H54 (cell line): ENCODE results near the gene OIP5.
"Not testable (repeated sequence)": the region's sequence is repeated elsewhere in the genome, so short reads cannot be mapped to it uniquely, and the experiment has no call there.

ENCODE experiments used
- DNase-seq: peaks from one replicate; pipeline ENCODE4 v3.0.0; 2011; ENCODE audit warnings: low spot score, mixed read lengths; ENCODE audit not compliant: insufficient read length
- FAIRE-seq: peaks from 3 replicates; lab custom pipeline; 2011; peaks lifted over from hg19 to GRCh38; lab: Jason Lieb, UNC
- POLR2A ChIP-seq: IDR thresholded peaks from 2 replicates; pipeline ENCODE4 v1.6.1; 2011; ENCODE audit warnings: low read depth, mild to moderate bottlenecking, low read length

OIP5 gene

DNA sequence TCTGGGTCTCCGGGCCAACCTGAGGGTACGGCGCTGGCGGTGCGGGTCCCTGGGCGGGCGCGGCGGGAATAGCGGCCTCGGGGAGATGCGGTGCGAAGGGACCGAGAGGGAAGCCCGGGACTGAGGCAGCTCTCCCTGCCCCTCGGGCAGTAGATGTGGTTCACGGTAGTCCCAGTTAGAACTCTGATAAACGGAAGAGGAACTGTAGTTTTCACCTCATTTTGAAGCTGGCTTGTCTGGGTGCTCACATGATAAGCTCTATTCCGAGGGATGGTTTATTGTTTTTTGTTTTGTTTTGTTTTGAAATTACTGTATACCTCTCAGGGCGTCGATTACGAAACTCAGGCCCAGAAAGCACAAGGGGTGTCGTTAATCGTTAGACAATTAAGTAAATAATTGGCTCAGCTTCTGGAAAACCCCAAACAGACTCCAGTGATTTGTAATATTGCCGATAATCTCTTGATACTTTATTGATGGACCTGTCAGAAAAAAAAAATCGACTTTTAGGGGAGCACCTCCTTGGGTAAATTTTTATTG, 703 bp upstream of the OIP5 start:
- no peak for DNase-seq
- no peak for TF ChIP-seq POLR2A
- FAIRE-seq = no peak

DNA sequence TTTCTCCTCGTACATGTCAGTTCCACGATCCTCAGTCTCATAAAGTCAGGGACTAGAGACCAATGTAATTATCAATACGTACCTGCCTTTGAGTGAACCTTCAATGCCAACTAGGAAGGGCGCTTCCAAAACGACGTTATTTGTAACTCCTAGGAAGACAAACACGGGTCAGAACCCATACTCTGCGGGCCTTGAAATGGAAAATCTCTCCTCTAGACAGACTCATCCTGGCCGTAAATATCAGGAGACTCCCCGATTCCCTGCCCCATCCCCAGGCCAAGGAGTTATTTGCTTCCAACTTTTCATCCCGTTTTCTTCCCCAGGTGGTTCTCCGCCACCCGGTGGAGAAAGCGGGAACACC, 578 bp downstream of the OIP5 start:
- DNase-seq (no peak), FAIRE-seq (no peak)
- TF ChIP-seq POLR2A = no peak

GRCh38 chr15:41331281-41331680, 1.1 kb downstream of the OIP5 start:
- FAIRE-seq (no peak), DNase-seq (no peak)
- no peak for TF ChIP-seq POLR2A

DNA sequence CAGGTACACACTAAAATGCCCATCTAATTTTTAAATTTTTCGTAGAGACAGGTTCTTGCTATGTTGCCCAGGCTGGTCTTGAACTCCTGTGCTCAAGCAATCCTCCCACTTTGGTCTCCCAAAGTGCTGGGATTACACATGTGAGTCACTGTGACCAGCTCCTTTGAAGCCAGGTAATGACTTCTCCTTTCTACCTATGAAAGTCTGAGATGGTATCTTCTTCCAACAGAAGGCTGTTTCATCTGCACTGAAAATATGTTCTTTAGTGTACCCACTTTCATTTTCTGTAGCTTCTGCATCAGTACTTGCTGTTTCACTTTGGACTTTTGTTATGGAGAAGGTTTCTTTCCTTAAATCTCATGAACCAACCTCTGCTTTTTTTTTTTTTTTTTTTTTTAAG, 8.8 kb downstream of the OIP5 start:
- DNase-seq (no peak), FAIRE-seq (no peak)
- TF ChIP-seq POLR2A = no peak

DNA sequence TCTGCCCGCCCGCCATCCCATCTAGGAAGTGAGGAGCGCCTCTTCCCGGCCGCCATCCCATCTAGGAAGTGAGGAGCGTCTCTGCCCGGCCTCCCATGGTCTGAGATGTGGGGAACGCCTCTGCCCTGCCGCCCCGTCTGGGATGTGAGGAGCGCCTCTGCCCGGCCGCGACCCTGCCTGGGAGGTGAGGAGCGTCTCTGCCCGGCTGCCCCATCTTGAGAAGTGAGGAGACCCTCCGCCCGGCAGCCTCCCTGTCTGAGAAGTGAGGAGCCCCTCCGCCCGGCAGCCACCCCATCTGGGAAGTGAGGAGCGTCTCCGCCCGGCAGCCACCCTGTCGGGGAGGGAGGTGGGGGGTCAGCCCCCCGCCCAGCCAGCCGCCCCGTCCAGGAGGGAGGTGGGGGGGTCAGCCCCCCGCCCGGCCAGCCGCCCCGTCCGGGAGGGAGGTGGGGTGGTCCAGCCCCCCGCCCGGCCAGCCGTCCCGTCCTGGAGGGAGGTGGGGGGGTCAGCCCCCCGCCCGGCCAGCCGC, 11.5 kb downstream of the OIP5 start:
- FAIRE-seq, DNase-seq: not testable (repeated sequence)

DNA sequence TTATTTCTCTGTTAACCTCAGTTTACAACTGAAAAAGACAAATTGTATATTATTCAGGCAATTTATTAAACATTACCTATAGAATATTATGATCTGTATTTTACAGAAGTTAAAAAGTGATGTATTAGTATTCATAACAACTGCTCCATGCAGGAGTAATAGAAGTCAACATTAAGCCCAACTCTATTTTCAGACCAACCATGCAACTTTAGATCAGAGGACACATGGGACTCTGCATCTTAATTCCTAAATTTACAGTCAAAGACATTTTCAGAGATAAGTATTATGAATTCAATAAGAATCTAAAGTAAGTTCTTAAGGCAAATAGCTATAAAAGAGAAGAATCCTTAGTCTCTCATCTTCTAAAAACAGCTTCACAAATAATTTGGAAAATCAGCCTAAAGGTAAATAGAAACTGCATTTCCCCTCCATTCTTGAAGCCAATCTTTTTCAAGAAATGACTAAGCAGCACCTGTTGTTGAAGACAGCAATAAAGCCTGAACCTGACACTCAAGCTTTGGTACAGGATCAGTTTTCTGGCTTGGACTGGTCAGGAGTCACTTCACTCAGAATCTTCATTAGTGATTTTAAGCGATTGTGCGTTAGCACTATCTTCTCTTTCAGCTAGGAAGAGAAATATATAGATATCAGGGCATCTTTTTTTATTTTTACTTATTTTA, 23.0 kb downstream of the OIP5 start:
- FAIRE-seq (peak; percentile 65), DNase-seq (no peak)
- no peak for TF ChIP-seq POLR2A

DNA sequence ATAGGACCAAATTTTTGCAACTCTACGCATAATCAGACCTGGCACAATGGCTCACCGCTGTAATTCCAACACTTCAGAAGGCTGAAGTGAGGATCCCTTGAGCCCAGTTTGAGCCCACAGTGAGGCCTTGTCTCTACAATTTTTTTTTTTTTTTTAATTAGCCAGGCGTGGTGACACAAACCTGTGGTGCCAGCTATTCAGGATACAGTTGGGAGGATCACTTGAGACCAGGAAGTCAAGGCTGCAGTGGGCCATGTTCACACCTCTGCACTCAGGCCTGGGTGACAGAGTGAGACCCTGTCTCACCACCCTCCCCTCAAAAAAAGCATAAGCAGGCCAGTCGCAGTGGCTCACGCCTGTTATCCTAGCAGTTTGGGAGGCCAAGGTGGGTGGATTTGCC, 24.7 kb downstream of the OIP5 start:
- DNase-seq = no peak
- no peak for TF ChIP-seq POLR2A
- FAIRE-seq = no peak

DNA sequence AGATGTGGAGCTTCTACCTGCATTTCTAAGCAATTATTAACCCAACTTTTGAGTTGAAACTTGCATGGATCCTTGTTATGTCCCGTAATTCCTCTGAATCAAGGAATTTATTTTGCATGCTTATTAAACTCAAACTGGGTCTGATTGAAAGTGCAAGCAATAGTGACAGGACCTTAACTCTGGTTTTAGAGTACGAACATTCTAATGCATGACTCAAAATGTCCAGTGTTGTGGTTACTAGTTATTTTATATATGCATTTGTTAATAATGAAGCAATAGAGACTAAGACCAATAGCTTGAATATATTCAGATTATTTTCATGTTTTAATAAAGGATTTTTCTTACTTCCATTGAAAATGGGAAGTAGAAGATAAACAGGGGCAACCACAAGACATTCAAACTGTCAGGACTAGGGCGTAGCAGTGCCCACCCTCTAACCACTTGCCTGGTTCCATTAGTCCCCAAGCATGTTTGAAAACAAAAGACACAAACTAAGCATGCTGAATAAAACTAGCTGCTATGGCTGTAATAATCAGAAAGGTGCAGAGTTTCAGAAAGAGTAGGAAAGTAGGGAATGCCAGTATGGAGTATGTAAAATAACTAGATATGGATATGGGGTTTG, 28.1 kb downstream of the OIP5 start:
- no peak for DNase-seq
- no peak for FAIRE-seq
- no peak for TF ChIP-seq POLR2A

DNA sequence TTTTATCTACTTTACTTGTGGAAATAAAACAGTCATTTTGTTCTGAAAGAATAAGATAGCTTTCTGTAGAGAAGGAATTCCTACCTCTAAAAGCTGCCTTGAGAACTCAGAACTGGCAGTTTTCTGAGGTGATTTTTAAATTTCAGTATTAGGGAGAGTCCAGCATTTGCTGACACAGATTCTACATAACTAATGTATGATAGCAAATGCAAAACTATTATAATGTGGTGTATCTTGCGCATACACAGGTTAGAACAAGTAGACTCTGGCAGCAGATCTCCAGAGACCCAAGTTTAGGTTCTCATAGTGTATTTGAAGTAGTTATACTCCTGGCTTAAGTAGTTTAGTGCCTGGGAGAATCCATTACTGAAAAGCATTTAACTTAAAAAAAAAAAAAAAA, 30.8 kb downstream of the OIP5 start:
- DNase-seq = no peak
- FAIRE-seq = peak; percentile 60
- TF ChIP-seq POLR2A = no peak

DNA sequence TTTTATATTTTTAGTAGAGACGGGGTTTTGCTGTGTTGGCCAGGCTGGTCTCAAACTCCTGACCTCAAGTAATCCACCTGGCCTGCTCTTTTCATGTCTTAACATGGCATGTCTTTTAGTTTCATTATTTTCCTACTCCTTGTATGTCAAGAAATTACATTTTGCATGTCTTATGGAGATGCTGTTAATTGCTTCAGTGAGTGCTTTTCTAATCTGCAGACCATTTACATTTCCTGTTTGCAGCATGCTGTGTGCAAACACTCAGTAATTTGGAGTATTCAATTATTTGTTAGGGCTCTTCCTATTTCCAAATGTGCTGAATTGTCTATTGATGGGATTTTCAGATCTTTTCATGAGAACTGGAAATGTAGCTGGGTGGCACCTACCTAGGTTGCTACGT, 31.3 kb downstream of the OIP5 start:
- FAIRE-seq = peak; percentile 79
- DNase-seq = not testable (repeated sequence)

DNA sequence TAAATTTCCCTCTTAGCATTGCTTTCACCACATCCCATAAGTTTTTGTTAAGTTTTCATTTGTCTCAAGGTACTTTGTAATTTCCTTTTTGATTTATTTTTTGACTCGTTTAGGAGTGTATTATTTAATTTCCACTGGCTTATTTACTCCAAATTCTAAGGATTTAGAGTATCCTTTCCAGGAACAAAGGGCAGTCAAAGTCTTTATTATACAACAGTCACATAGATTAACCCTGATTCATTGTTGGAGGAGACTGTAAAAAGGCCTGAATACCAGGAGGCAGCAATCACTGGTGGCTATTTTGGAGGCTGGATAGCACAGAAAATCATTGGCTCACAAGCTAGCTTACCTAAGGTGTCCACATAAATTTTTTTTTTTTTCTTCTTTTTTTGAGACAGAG, 39.9 kb downstream of the OIP5 start:
- DNase-seq = no peak
- TF ChIP-seq POLR2A = no peak
- no peak for FAIRE-seq

- TF ChIP-seq POLR2A = no peak
- FAIRE-seq (no peak), DNase-seq (no peak)
Measured at GRCh38 chr15:41291065-41291631, 41.2 kb downstream of the OIP5 start.

DNA sequence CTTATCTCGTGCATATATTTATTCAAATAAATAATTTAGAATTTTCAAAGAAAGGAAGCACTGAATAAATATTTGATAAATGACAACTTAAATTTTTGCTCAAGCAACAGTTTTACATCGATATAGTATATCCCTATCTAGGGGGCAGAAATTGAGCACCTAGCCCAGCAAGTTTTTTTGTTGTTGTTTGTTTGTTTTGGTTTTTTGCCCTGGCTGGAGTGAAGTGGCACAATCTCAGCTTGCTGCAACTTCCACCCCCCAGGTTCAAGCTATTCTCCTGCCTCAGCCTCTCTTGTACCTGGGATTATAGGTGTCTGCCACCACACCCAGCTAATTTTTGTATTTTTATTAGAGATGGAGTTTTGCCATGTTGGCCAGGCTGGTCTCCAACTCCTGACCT, 42.4 kb downstream of the OIP5 start:
- DNase-seq (no peak), FAIRE-seq (no peak)

DNA sequence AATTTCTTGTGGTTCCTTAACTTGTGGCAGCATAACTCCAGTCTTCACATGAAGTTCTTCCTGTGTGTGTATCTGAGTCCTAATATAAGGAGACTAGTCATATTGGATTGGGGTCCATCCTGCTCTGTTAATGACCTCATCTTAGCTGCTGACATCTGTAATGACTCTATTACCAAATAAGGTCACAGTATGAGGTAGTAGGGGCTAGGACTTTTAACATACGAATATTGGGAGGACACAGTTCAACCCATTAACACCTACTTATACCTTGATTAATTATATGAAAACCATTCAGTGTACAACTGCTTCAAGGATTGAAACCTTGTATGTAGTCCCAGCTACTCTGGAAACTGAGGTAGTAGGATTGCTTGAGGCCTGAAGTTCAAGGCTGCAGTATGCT, 43.9 kb downstream of the OIP5 start:
- DNase-seq (no peak), FAIRE-seq (no peak)
- TF ChIP-seq POLR2A = no peak

More for the DNA sequence above, 42.4 kb downstream of the OIP5 start:
- no peak for TF ChIP-seq POLR2A
